ENCODE measurements around the gene IL10RA.

The IL10RA gene

DNA sequence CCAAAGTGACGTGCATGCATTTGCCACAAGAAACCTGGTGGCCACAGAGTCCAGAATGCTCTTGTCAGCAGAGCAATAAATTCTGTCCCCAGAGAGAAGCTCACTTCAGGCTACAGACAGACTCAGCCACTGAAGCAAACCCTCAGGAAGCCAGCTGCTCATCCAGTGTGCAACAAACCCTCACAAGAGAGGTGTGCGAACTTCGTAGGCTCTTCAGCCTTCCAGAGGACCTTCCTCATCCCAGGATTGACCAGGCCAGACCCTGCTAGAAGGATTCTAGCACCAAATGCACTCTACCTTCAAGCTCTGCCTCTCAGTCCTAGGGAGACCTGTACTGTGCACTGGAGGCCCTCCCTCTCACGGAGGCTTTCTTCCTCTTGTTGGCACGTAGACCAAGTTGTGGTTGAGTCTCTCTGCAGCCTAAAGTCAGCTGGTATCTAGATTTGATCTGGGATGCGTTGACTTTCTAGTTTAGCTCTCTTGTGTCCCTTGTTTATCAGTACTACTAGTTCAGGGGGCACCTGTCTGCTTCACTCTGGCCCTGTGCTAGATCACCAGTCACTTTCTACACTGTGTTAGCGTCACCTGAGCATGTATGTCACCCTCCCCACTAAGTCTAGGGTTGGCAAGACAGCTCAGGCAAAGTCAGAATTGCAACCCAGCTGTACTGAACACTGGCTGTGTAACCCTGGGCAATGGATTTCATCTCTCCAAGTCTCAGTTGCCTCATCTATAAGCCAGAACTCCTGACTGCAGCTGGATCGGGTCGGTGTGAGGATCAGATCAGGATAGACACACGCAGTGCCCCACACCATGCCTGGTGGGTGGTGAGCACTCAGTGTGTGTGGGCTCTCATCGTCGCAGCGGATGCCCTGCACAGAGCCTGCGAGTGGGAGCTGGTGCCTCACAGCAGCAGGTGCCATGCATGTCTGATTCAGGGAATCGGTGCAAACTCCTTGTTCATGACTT is 34.9 kb upstream of the IL10RA start:
- Histone ChIP-seq H3K27ac (no peak overlapping the region), H3K9ac (no peak overlapping the region), H3K79me2 (no peaks in the 10 kb centered on the region), H3K4me1 (no peaks in the 10 kb centered on the region), H2AFZ (no peak overlapping the region), H3K27me3 (ENCODE audit: control insufficient read depth, insufficient read depth, low read length) (no peaks in the 10 kb centered on the region), H3K4me3 (ENCODE audit: low read depth, low read length) (no peak overlapping the region), H3K36me3 (ENCODE audit: control insufficient read depth, insufficient read depth, low read length) (no peaks in the 10 kb centered on the region), H3K4me2 (ENCODE audit: low read length) (no peak overlapping the region), H3K9me3 (ENCODE audit: control insufficient read depth, low read length) (no peaks in the 10 kb centered on the region)
- TF ChIP-seq, protein P1, sequence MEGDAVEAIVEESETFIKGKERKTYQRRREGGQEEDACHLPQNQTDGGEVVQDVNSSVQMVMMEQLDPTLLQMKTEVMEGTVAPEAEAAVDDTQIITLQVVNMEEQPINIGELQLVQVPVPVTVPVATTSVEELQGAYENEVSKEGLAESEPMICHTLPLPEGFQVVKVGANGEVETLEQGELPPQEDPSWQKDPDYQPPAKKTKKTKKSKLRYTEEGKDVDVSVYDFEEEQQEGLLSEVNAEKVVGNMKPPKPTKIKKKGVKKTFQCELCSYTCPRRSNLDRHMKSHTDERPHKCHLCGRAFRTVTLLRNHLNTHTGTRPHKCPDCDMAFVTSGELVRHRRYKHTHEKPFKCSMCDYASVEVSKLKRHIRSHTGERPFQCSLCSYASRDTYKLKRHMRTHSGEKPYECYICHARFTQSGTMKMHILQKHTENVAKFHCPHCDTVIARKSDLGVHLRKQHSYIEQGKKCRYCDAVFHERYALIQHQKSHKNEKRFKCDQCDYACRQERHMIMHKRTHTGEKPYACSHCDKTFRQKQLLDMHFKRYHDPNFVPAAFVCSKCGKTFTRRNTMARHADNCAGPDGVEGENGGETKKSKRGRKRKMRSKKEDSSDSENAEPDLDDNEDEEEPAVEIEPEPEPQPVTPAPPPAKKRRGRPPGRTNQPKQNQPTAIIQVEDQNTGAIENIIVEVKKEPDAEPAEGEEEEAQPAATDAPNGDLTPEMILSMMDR (IDR thresholded peaks at IDR 0.05) = no peak

DNA sequence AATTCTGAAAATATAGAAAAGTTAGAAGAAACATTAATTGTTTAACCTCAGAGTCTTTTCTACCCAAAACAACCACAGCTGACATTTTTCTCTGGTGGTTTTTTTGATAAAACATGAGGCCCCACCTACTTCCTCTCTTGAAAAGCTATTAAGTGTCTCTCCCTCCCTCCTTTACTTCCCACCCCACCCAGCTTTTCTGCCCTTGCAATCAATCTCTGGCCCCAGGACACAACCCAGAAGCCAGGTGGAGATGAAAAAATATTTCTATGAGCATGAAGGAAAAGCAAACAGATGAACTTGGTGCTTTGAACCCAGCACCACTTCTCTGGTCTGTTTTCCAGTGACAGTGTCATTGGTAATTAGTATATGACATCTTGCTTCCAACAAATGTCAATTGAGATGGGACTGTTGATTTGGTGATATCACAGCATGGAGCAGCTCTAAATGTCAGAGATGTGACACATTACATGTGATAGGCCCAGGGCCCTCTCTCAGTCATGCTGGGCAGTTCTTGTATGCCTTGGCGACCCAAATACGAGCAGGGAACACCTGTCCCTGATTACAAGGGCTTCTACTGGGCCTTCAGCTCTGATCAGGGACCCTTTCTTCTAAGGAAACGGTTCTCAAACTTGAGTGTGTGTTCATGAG is 33.0 kb upstream of the IL10RA start:
- H3K9me3 ChIP-seq (ENCODE audit: control insufficient read depth, low read length) = no peaks in the 10 kb centered on the region
- H3K4me3 ChIP-seq (ENCODE audit: low read depth, low read length) = no peak overlapping the region
- no peaks in the 10 kb centered on the region for H3K79me2 ChIP-seq
- TF ChIP-seq, protein P1 (IDR thresholded peaks at IDR 0.05) = no peak
- H2AFZ ChIP-seq = no peak overlapping the region
- no peaks in the 10 kb centered on the region for H3K36me3 ChIP-seq (ENCODE audit: control insufficient read depth, insufficient read depth, low read length)
- no peak overlapping the region for H3K9ac ChIP-seq
- H3K27ac ChIP-seq = no peak overlapping the region
- no peaks in the 10 kb centered on the region for H3K4me1 ChIP-seq
- H3K4me2 ChIP-seq (ENCODE audit: low read length) = no peak overlapping the region
- no peaks in the 10 kb centered on the region for H3K27me3 ChIP-seq (ENCODE audit: control insufficient read depth, insufficient read depth, low read length)

DNA sequence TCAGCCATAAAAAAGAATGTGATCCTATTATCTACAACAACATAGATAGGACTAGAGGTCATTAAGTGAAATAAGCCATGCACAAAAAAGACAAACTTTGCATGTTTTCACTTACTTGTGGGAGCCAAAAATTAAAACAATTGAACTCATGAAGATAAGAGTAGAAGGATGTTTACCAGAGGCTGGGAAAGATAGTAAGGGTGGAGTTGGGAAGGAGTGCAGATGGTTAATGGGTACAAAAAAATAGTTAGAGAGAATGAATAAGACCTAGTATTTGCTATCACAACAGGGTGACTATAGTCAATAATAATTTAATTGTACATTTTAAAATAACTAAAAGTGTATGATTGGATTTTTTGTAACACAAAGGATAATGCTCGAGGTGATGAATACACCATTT is 27.2 kb upstream of the IL10RA start:
- no peaks in the 10 kb centered on the region for H3K36me3 ChIP-seq (ENCODE audit: control insufficient read depth, insufficient read depth, low read length)
- TF ChIP-seq, protein P1 (IDR thresholded peaks at IDR 0.05) = no peak
- no peak overlapping the region for H3K27ac ChIP-seq
- H3K4me2 ChIP-seq (ENCODE audit: low read length) = no peak overlapping the region
- no peak overlapping the region for H3K4me3 ChIP-seq (ENCODE audit: low read depth, low read length)
- no peak overlapping the region for H3K9ac ChIP-seq
- no peaks in the 10 kb centered on the region for H3K79me2 ChIP-seq
- no peak overlapping the region for H2AFZ ChIP-seq
- H3K9me3 ChIP-seq (ENCODE audit: control insufficient read depth, low read length) = no peaks in the 10 kb centered on the region
- no peaks in the 10 kb centered on the region for H3K4me1 ChIP-seq
- no peaks in the 10 kb centered on the region for H3K27me3 ChIP-seq (ENCODE audit: control insufficient read depth, insufficient read depth, low read length)

DNA sequence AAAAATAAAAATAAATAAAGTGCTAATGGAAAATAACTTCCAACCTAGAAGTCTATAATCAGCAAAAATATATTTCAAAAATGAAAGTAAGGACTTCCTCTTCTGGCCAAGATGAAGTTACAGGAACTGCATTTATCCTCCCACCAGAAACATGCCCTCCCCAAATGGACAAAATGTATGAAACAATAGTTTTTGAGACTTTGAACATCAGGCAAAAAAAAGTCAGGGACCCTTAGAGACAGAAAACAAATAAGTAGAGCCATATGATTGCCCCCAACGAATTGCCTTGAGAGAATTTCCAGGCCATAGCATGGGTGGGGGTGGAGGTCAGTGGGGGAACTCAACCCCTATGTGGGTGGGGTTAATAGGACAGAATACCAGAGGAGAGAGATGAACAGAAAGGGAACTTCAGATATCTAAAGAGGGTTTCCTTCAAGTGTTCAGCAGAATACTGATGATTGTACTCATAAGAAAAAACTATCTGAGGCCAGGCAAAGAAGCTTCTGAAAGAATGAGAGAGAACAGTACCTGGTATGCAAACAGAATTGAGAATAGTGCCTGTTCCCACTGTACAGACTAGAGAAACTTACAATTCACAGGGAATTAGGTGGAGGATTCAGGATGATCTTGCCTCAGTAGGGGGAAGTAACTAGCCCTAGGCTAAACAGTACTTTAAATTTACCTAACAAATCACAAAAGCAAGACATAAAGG is 26.6 kb upstream of the IL10RA start:
- TF ChIP-seq, protein P1 (IDR thresholded peaks at IDR 0.05) = no peak
- H2AFZ ChIP-seq = no peak overlapping the region
- H3K4me2 ChIP-seq (ENCODE audit: low read length) = no peak overlapping the region
- H3K36me3 ChIP-seq (ENCODE audit: control insufficient read depth, insufficient read depth, low read length) = no peaks in the 10 kb centered on the region
- no peak overlapping the region for H3K4me3 ChIP-seq (ENCODE audit: low read depth, low read length)
- no peaks in the 10 kb centered on the region for H3K4me1 ChIP-seq
- no peaks in the 10 kb centered on the region for H3K79me2 ChIP-seq
- H3K27me3 ChIP-seq (ENCODE audit: control insufficient read depth, insufficient read depth, low read length) = no peaks in the 10 kb centered on the region
- H3K9ac ChIP-seq = no peak overlapping the region
- no peaks in the 10 kb centered on the region for H3K9me3 ChIP-seq (ENCODE audit: control insufficient read depth, low read length)
- H3K27ac ChIP-seq = no peak overlapping the region
